Thoracic aorta (tissue), 2 donors: Measurements from ENCODE around the gene SLC52A1. TPM values are rescaled to one million over a fixed set of nuclear protein-coding genes. Genes with fewer than 3 reads are reported as not detected.

Source experiments
- ATAC-seq: fragments of 150-250 bp; one replicate; pipeline ENCODE4 v1.8.0; 2017; ENCODE audit warnings: low read depth; ENCODE audit not compliant: insufficient number of reproducible peaks, low FRiP score
- DNase-seq: peaks from one replicate; pipeline ENCODE4 v3.0.0-alpha.2; 2020; ENCODE audit warnings: low spot score
- H3K27ac ChIP-seq, 2 donors: fragments of 200-600 bp; sonication (generic); 1 replicate in 1 of 2; 2 replicates in 1 of 2; pipeline ENCODE4 v1.5.1; 2016; ENCODE audit warnings: mild to moderate bottlenecking in 2 of 2, moderate library complexity in 2 of 2
- H3K27me3 ChIP-seq: fragments of 200-600 bp; sonication (generic); replicated peaks from 2 replicates; pipeline ENCODE4 v1.6.0; 2016; ENCODE audit warnings: mild to moderate bottlenecking; ENCODE audit not compliant: insufficient read depth
- H3K36me3 ChIP-seq: fragments of 200-600 bp; sonication (generic); one replicate; pipeline ENCODE4 v1.5.1; 2016
- H3K4me1 ChIP-seq, 2 donors: fragments of 200-600 bp; sonication (generic); 1 replicate in 1 of 2; 2 replicates in 1 of 2; pipeline versions ENCODE4 v1.5.1 to v1.6.0; 2016; ENCODE audit warnings: low read depth in 2 of 2, mild to moderate bottlenecking in 1 of 2; ENCODE audit not compliant: control insufficient read depth in 1 of 2
- H3K4me3 ChIP-seq: fragments of 200-600 bp; sonication (generic); 2 replicates; pipeline ENCODE4 v1.5.1; 2016; ENCODE audit warnings: mild to moderate bottlenecking
- H3K9me3 ChIP-seq: fragments of 200-600 bp; sonication (generic); 2 replicates; pipeline ENCODE4 v1.5.1; 2016
- CTCF ChIP-seq: fragments of 200-600 bp; sonication (generic); IDR thresholded peaks from one replicate; pipeline ENCODE4 v1.5.1; 2019; ENCODE audit warnings: antibody characterized with exemption
- total RNA-seq, 2 donors: library from RNA; depleted of rRNA; stranded (reverse); fragments of >200 nt; gene quantifications; one replicate each; pipeline versions ENCODE4 v1.1.0 to v1.2.3, GENCODE V29; 2016

SLC52A1 gene
- total RNA-seq, 2 donors from 2014 or later: not detected

- Histone ChIP-seq H3K4me3 (no peak overlapping the region), H3K4me1 (no peaks in the 10 kb centered on the region), H3K27me3 (no peaks in the 10 kb centered on the region), H3K9me3 (no peaks in the 10 kb centered on the region), H3K27ac (no peak overlapping the region), H3K36me3 (no peaks in the 10 kb centered on the region)
- ATAC-seq (no peak), DNase-seq (no peak)
- TF ChIP-seq CTCF: no peak
These were observed 7.2 kb upstream of the SLC52A1 start for GRCh38 chr17:5042157-5043022.

GRCh38 chr17:5034651-5035050 is 575 bp downstream of the SLC52A1 start:
- Histone ChIP-seq H3K4me1 (no peaks in the 10 kb centered on the region), H3K27ac (no peak overlapping the region), H3K4me3 (no peak overlapping the region), H3K27me3 (no peaks in the 10 kb centered on the region), H3K36me3 (no peaks in the 10 kb centered on the region), H3K9me3 (no peaks in the 10 kb centered on the region)
- no peak for ATAC-seq
- no peak for TF ChIP-seq CTCF
- no peak for DNase-seq

- H3K9me3 ChIP-seq: no peaks in the 10 kb centered on the region
- H3K4me1 ChIP-seq: no peaks in the 10 kb centered on the region
- no peaks in the 10 kb centered on the region for H3K27me3 ChIP-seq
- no peak overlapping the region for H3K27ac ChIP-seq
- no peak for ATAC-seq
- H3K36me3 ChIP-seq: no peaks in the 10 kb centered on the region
- DNase-seq: no peak
- no peak for TF ChIP-seq CTCF
- H3K4me3 ChIP-seq: no peak overlapping the region
These were observed 1.2 kb downstream of the SLC52A1 start for GRCh38 chr17:5034063-5034462.

- Histone ChIP-seq H3K4me3 (no peak overlapping the region), H3K27ac (no peak overlapping the region), H3K4me1 (no peaks in the 10 kb centered on the region), H3K9me3 (no peaks in the 10 kb centered on the region), H3K27me3 (no peaks in the 10 kb centered on the region), H3K36me3 (no peaks in the 10 kb centered on the region)
- DNase-seq (no peak), ATAC-seq (no peak)
- no peak for TF ChIP-seq CTCF
These were observed 1.7 kb downstream of the SLC52A1 start for GRCh38 chr17:5033352-5034015.

DNA sequence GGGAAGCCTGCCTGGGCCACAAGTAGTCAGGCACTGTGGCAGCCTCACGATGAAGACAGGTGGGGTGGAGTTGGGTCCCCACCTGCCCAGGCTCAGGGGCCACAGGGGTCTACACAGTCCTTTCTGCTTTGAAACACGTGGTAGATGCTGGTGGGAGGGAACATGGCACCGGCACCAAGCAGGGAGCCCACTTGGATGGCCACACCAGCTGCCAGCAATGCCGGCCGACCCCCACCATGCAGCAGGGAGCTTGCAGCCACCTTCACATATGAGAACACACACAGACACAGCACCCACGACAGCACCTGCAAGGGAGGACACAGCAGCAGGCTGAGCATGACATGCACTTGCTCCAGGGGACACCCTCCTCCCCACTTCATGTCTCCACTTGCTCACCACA is 2.4 kb downstream of the SLC52A1 start:
- Histone ChIP-seq H3K36me3 (no peaks in the 10 kb centered on the region), H3K4me3 (no peak overlapping the region), H3K9me3 (no peaks in the 10 kb centered on the region), H3K4me1 (no peaks in the 10 kb centered on the region), H3K27ac (no peak overlapping the region), H3K27me3 (no peaks in the 10 kb centered on the region)
- ATAC-seq (no peak), DNase-seq (no peak)
- TF ChIP-seq CTCF: no peak
